Glutamatergic neuron (in vitro differentiated cells): Measurements from ENCODE around the gene CCRL2. TPM values are rescaled to one million over a fixed set of nuclear protein-coding genes. Genes with fewer than 3 reads are reported as not detected.

ENCODE experiments used
- DNase-seq: peaks from one replicate; pipeline ENCODE4 v3.0.0; 2022
- H3K27ac Mint-ChIP-seq: one replicate; pipeline ENCODE4 v1.8.0; 2020; ENCODE audit warnings: mild to moderate bottlenecking, mixed read lengths, inconsistent platforms; ENCODE audit not compliant: unreplicated experiment
- H3K27me3 Mint-ChIP-seq: one replicate; pipeline ENCODE4 v1.8.0; 2020; ENCODE audit warnings: mild to moderate bottlenecking, moderate library complexity, mixed read lengths, inconsistent platforms; ENCODE audit not compliant: unreplicated experiment
- H3K36me3 Mint-ChIP-seq: one replicate; pipeline ENCODE4 v1.8.0; 2020; ENCODE audit warnings: mild to moderate bottlenecking, mixed read lengths, inconsistent platforms; ENCODE audit not compliant: unreplicated experiment
- H3K4me1 Mint-ChIP-seq: one replicate; pipeline ENCODE4 v1.8.0; 2020; ENCODE audit warnings: mild to moderate bottlenecking, low read depth, mixed read lengths, inconsistent platforms; ENCODE audit not compliant: unreplicated experiment
- H3K4me3 Mint-ChIP-seq: one replicate; pipeline ENCODE4 v1.8.0; 2020; ENCODE audit warnings: mild to moderate bottlenecking, mixed read lengths, inconsistent platforms; ENCODE audit not compliant: unreplicated experiment
- H3K9me3 Mint-ChIP-seq: one replicate; pipeline ENCODE4 v1.8.0; 2020; ENCODE audit warnings: mild to moderate bottlenecking, moderate library complexity, mixed read lengths, inconsistent platforms; ENCODE audit not compliant: unreplicated experiment
- long read RNA-seq: library from polyadenylated mRNA; unstranded; transcript quantifications from one replicate; pipeline ENCODE4 v2.0.0, GENCODE V29; 2020; ENCODE audit not compliant: unreplicated experiment
- total RNA-seq: library from RNA; stranded (reverse); fragmentation: NEBNext Ultra II Directional; extraction: Animal tissue kit (Norgen Biotek cat#: 25700); gene quantifications from one replicate; pipeline ENCODE4 v1.2.1, GENCODE V29; 2021; ENCODE audit not compliant: unreplicated experiment
- TF ChIP-seq, protein P1 (sequence below): fragments of 200-600 bp; sonication (generic); IDR thresholded peaks from one replicate; pipeline ENCODE4 v1.5.0; 2021; ENCODE audit not compliant: partially characterized antibody, unreplicated experiment

CCRL2 gene, protein sequence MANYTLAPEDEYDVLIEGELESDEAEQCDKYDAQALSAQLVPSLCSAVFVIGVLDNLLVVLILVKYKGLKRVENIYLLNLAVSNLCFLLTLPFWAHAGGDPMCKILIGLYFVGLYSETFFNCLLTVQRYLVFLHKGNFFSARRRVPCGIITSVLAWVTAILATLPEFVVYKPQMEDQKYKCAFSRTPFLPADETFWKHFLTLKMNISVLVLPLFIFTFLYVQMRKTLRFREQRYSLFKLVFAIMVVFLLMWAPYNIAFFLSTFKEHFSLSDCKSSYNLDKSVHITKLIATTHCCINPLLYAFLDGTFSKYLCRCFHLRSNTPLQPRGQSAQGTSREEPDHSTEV
- total RNA-seq = not detected
- long read RNA-seq = 0 reads

DNA sequence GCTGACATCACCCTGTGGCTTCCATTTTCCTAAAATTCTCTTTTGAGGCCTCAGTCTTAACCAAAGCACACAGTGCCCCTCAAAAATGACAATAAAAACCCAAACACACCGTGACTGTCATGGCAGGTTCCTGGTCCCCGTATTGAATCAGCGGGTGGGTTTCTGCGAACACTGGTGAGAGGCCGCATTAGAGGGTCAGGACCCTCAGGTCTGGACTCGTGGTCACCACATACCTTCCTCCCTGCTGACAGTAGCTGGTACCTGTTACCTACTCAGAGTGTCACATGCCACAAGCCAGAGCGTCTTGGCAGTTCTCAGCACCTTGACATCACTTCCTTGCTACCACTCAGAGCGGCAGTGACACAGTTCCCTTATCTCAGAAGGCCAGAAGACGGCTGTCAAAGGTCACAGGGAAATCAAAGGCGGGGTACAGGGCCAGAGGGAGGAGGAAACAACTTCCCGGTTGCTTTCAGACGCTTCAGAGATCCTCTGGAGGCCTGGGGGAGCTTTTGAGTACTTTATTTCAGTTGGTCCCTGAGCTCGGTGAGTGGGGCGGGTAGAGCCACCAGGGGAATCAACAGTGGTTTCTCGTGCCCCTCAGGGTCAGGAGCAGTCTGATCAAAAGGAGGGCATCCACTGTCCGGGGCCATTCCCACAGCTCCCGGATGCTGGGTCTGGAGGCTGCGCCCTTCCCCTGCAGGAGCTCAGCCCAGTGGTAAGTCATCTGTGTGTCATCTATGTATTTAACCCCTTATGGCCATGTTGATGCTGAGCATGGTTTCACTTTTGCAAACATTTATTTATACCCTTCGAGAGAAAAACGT is at the start of gene CCRL2, which contains the start of gene CCR5AS:
TSS of gene CCRL2 (plus strand) at position 472 of the 824 bp plus-strand sequence. CDS start 821 bp downstream, outside the sequence.
TSS of gene CCR5AS (minus strand) at position 279 of the 824 bp plus-strand sequence.
- peaks cover 3% of the 10 kb centered on the region for H3K4me1 Mint-ChIP-seq
- no peaks in the 10 kb centered on the region for H3K9me3 Mint-ChIP-seq
- TF ChIP-seq, protein P1, sequence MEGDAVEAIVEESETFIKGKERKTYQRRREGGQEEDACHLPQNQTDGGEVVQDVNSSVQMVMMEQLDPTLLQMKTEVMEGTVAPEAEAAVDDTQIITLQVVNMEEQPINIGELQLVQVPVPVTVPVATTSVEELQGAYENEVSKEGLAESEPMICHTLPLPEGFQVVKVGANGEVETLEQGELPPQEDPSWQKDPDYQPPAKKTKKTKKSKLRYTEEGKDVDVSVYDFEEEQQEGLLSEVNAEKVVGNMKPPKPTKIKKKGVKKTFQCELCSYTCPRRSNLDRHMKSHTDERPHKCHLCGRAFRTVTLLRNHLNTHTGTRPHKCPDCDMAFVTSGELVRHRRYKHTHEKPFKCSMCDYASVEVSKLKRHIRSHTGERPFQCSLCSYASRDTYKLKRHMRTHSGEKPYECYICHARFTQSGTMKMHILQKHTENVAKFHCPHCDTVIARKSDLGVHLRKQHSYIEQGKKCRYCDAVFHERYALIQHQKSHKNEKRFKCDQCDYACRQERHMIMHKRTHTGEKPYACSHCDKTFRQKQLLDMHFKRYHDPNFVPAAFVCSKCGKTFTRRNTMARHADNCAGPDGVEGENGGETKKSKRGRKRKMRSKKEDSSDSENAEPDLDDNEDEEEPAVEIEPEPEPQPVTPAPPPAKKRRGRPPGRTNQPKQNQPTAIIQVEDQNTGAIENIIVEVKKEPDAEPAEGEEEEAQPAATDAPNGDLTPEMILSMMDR = no peak
- no peaks in the 10 kb centered on the region for H3K36me3 Mint-ChIP-seq
- DNase-seq = no peak
- H3K4me3 Mint-ChIP-seq = no peak within 1 kb of the TSS
- H3K27ac Mint-ChIP-seq = no peak within 1 kb of the TSS
- no peaks in the 10 kb centered on the region for H3K27me3 Mint-ChIP-seq

DNA sequence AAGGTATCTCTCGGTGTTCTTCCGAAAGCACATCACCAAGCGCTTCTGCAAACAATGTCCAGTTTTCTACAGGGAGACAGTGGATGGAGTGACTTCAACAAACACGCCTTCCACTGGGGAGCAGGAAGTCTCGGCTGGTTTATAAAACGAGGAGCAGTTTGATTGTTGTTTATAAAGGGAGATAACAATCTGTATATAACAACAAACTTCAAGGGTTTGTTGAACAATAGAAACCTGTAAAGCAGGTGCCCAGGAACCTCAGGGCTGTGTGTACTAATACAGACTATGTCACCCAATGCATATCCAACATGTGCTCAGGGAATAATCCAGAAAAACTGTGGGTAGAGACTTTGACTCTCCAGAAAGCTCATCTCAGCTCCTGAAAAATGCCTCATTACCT is 48.6 kb upstream of the CCRL2 start:
- H3K27me3 Mint-ChIP-seq = peaks cover 2% of the 10 kb centered on the region

DNA sequence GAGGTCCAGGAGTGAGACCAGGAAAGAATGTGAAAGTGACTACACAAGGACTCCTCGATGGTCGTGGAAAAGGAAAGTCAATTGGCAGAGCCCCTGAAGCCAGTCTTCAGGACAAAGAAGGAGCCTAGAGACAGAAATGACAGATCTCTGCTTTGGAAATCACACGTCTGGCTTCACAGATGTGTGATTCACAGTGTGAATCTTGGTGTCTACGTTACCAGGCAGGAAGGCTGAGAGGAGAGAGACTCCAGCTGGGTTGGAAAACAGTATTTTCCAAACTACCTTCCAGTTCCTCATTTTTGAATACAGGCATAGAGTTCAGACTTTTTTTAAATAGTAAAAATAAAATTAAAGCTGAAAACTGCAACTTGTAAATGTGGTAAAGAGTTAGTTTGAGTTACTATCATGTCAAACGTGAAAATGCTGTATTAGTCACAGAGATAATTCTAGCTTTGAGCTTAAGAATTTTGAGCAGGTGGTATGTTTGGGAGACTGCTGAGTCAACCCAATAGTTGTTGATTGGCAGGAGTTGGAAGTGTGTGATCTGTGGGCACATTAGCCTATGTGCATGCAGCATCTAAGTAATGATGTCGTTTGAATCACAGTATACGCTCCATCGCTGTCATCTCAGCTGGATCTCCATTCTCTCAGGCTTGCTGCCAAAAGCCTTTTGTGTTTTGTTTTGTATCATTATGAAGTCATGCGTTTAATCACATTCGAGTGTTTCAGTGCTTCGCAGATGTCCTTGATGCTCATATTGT is 47.1 kb upstream of the CCRL2 start:
- no peak for DNase-seq

More for the DNA sequence above, 48.6 kb upstream of the CCRL2 start:
- Mint-ChIP-seq H3K4me1 (no peaks in the 10 kb centered on the region), H3K27ac (no peak overlapping the region), H3K36me3 (no peaks in the 10 kb centered on the region), H3K9me3 (no peaks in the 10 kb centered on the region), H3K4me3 (no peak overlapping the region)
- TF ChIP-seq, protein P1 = no peak
- DNase-seq = no peak

DNA sequence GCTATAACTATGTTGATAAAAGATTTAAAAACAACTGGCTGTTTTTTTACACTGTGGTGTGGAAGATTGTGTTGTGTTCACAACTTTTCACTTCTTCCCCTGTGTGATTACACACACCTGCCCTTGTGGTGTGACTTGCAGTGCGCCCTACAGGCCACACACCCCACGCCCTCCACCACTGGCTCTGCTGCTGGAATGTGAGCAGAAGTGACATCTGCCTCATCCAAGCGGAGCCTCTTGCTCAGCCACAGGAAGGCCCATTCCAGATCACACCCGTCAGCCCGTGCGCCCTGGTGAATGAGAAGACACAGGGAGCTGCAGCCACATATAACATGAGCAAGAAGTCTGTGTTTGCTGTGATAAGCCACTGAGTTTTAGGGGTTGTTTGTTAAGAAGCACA is 46.2 kb upstream of the CCRL2 start:
- Mint-ChIP-seq H3K9me3 (no peaks in the 10 kb centered on the region), H3K4me3 (no peak overlapping the region), H3K4me1 (no peaks in the 10 kb centered on the region), H3K27ac (no peak overlapping the region), H3K36me3 (no peaks in the 10 kb centered on the region), H3K27me3 (no peaks in the 10 kb centered on the region)
- TF ChIP-seq, protein P1 = no peak
- DNase-seq = no peak

More for the DNA sequence above, 47.1 kb upstream of the CCRL2 start:
- Mint-ChIP-seq H3K9me3 (no peaks in the 10 kb centered on the region), H3K27me3 (peaks cover 2% of the 10 kb centered on the region), H3K4me1 (no peaks in the 10 kb centered on the region), H3K4me3 (no peak overlapping the region), H3K27ac (no peak overlapping the region), H3K36me3 (no peaks in the 10 kb centered on the region)
- TF ChIP-seq, protein P1 = no peak
